Measurements from ENCODE around the gene RAPGEF3.

RAPGEF3 gene

DNA sequence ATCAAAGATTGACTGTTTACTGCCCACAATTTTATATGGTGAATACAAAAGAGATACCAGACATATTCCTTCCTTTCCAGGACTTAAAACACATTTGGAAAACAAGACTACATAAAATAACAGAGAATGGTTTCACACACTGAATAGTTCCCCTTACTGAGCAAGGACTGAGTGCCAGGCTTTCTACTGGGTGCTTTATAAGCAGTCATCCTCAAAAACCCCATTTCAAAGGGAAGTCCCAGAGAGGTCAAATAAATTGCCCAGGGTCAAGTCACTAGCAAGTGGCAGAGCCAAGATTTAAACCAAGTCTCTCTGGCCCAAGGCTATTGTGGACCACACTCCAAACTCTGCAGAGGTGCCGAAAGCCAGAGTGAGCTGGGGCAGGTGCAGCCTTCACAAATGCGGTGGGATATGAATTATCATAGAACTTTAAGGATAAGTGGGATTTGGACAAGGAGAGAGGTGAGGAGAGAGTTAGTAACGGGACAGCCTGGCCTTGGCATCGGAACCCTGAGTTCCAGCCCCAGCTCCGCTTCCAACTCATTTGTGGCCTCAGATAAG, 43.8 kb downstream of the RAPGEF3 start:
- TF ChIP-seq, protein P1, sequence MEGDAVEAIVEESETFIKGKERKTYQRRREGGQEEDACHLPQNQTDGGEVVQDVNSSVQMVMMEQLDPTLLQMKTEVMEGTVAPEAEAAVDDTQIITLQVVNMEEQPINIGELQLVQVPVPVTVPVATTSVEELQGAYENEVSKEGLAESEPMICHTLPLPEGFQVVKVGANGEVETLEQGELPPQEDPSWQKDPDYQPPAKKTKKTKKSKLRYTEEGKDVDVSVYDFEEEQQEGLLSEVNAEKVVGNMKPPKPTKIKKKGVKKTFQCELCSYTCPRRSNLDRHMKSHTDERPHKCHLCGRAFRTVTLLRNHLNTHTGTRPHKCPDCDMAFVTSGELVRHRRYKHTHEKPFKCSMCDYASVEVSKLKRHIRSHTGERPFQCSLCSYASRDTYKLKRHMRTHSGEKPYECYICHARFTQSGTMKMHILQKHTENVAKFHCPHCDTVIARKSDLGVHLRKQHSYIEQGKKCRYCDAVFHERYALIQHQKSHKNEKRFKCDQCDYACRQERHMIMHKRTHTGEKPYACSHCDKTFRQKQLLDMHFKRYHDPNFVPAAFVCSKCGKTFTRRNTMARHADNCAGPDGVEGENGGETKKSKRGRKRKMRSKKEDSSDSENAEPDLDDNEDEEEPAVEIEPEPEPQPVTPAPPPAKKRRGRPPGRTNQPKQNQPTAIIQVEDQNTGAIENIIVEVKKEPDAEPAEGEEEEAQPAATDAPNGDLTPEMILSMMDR (IDR thresholded peaks at IDR 0.05; ENCODE audit: borderline replicate concordance, control extremely low read depth, extremely low read depth, insufficient read depth, missing control alignments): no peak
- in situ Hi-C loops (cut with MboI; ENCODE audit: low sequenced_read_pairs, unreplicated experiment): loop anchor here (10.0 to 25.0 kb wide), 2 partner anchors 60 to 447 kb away; partner anchors contain the start of genes ASB8 and SLC48A1
- DNase-seq (ENCODE audit: low spot score): no peak

DNA sequence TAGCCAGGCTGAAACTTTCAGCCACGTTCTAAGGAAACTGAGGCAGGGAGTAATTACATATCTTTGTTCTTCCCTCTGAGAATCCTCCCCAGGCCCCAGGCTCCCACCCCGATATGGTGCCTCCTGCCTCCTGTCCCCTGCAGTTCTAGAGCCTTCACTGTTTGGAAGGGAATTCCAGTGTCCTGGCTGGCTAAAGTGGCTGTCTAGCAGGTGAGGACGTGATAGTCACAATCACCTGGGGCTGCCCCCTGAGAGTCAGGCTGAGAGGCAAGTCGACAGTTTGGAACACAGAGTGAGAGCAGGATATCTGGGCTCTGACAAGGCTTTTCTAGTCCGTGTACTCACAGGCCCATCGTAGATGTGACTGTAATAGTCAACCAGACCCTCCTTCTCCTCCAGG, 46.5 kb downstream of the RAPGEF3 start:
- no peak for DNase-seq (ENCODE audit: low spot score)
- TF ChIP-seq, protein P1 (IDR thresholded peaks at IDR 0.05; ENCODE audit: borderline replicate concordance, control extremely low read depth, extremely low read depth, insufficient read depth, missing control alignments): no peak
- in situ Hi-C loops (cut with MboI; ENCODE audit: low sequenced_read_pairs, unreplicated experiment): loop anchor here (10.0 to 25.0 kb wide), 2 partner anchors 63 to 450 kb away; partner anchors contain the start of genes ASB8 and SLC48A1

DNA sequence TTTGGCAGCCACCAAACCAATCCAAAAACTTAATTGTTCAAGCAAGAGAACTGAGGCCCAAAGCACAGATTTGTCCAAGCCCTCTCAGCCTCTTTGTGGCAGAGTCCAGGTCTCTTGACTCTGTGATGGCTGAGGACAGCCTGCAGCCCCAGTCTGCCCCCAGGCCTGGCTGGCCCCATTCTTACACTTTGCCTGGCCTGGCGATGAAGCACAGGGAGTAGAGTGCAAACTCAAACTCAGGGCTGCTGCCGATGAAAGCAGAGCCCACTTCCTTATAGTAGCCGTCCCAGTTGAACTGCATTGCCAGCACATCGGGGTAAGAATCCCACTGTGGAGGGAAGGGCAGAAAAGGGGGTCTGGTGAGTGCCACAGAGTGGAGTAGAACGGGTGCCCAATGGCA, 47.2 kb downstream of the RAPGEF3 start:
- no peak for DNase-seq (ENCODE audit: low spot score)
- TF ChIP-seq, protein P1 (IDR thresholded peaks at IDR 0.05; ENCODE audit: borderline replicate concordance, control extremely low read depth, extremely low read depth, insufficient read depth, missing control alignments): no peak
- in situ Hi-C loops (cut with MboI; ENCODE audit: low sequenced_read_pairs, unreplicated experiment): loop anchor here (10.0 to 25.0 kb wide), 2 partner anchors 63 to 451 kb away; partner anchors contain the start of genes ASB8 and SLC48A1

DNA sequence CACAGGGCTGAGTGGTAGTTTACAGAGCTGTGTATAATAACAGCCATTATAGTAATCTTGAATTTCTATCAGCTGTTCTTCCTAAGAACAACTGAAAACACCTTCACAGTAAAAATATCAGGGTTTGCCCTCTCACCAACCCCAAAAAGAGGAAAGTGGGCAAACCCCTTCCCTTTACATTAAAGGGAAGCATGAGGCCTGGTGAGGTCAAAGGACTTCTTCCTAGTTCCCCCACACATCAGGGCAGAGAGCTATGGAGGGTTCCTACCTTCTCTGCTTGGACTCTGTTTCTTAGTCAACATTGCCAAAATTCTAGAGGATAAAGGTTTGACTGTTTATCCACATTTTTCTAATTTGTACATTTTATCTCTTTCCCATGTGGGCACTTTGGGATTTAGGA, 48.4 kb downstream of the RAPGEF3 start:
- TF ChIP-seq, protein P1 (IDR thresholded peaks at IDR 0.05; ENCODE audit: borderline replicate concordance, control extremely low read depth, extremely low read depth, insufficient read depth, missing control alignments): no peak
- no peak for DNase-seq (ENCODE audit: low spot score)
- in situ Hi-C loops (cut with MboI; ENCODE audit: low sequenced_read_pairs, unreplicated experiment): loop anchor here (10.0 to 25.0 kb wide), 2 partner anchors 65 to 452 kb away; partner anchors contain the start of genes ASB8 and SLC48A1

DNA sequence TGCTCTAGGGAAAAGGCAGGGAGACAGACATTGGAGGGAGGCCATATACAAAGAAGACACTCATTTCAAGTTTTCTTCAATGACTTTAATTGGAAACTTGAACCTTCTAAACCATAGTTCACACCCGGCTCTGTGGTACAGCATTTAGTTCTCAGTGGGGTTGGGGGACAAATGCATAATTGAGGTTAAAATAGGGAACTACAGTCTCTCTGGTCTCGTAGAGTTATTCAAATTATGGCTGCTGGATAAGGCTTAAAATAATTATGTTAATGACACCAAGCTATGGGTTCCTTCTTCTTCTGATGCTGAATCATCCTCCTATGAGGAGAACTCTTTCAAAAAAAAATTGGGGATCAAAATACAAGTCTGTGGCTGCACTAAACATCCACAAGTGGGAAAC, 49.0 kb downstream of the RAPGEF3 start:
- in situ Hi-C loops (cut with MboI; ENCODE audit: low sequenced_read_pairs, unreplicated experiment): loop anchor here (10.0 to 25.0 kb wide), 2 partner anchors 65 to 453 kb away; partner anchors contain the start of genes ASB8 and SLC48A1
- no peak for DNase-seq (ENCODE audit: low spot score)

DNA sequence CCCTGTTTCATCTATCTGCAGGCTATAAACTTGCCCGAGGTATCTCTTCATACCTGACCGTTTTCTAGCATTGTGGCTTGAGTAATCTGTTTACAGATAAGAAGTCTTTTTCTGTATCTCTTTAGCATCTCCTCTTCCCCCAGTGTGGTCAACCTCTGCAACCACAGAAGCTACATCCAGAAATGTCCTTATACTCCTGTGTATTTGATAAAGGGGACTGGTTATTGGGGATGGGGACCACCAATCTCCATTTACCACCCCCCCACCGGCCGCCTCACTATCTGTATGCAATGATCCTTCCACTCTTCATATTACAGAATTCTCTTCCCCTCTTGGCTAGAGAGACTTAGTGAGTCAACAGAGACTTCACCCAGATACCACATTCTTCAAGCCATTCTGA, 49.4 kb downstream of the RAPGEF3 start:
- TF ChIP-seq, protein P1 (IDR thresholded peaks at IDR 0.05; ENCODE audit: borderline replicate concordance, control extremely low read depth, extremely low read depth, insufficient read depth, missing control alignments): no peak
- in situ Hi-C loops (cut with MboI; ENCODE audit: low sequenced_read_pairs, unreplicated experiment): loop anchor here (25.0 kb wide), 1 partner anchor 453 kb away; the partner anchor contains the start of gene ASB8
- no peak for DNase-seq (ENCODE audit: low spot score)

More for the DNA sequence above, 49.0 kb downstream of the RAPGEF3 start:
- TF ChIP-seq, protein P1 (IDR thresholded peaks at IDR 0.05; ENCODE audit: borderline replicate concordance, control extremely low read depth, extremely low read depth, insufficient read depth, missing control alignments): no peak
